ENCODE measurements around the gene CRELD2.

Gene CRELD2

GRCh38 chr22:49889071-49889470 is 29.4 kb upstream of the CRELD2 start:
- no peak for DNase-seq

- DNase-seq: no peak
These were observed 26.1 kb upstream of the CRELD2 start for GRCh38 chr22:49892226-49892899.

- no peak for DNase-seq
These were observed 25.4 kb upstream of the CRELD2 start for GRCh38 chr22:49893025-49893424.

GRCh38 chr22:49894322-49895054 is 23.9 kb upstream of the CRELD2 start:
- DNase-seq: no peak

GRCh38 chr22:49896201-49896600 is 22.2 kb upstream of the CRELD2 start:
- no peak for DNase-seq

GRCh38 chr22:49897015-49897684 is 21.3 kb upstream of the CRELD2 start:
- DNase-seq: no peak

- DNase-seq: no peak
These were observed 18.9 kb upstream of the CRELD2 start for GRCh38 chr22:49899530-49899929.

GRCh38 chr22:49900441-49901230 is 17.8 kb upstream of the CRELD2 start:
- DNase-seq: no peak

- no peak for DNase-seq
These were observed 17.0 kb upstream of the CRELD2 start for GRCh38 chr22:49901457-49901856.

GRCh38 chr22:49903322-49904039 is 15.0 kb upstream of the CRELD2 start:
- DNase-seq: no peak

GRCh38 chr22:49904040-49904369 is 14.4 kb upstream of the CRELD2 start:
- DNase-seq: no peak

- no peak for DNase-seq
These were observed 13.0 kb upstream of the CRELD2 start for GRCh38 chr22:49905465-49905864.

- DNase-seq: no peak
These were observed 12.2 kb upstream of the CRELD2 start for GRCh38 chr22:49906071-49906798.

GRCh38 chr22:49906799-49907290 is 11.6 kb upstream of the CRELD2 start:
- no peak for DNase-seq

GRCh38 chr22:49907807-49908206 is 10.6 kb upstream of the CRELD2 start:
- no peak for DNase-seq

- no peak for DNase-seq
These were observed 8.8 kb upstream of the CRELD2 start for GRCh38 chr22:49909476-49910205.

- DNase-seq: no peak
These were observed 7.9 kb upstream of the CRELD2 start for GRCh38 chr22:49910229-49911155.

GRCh38 chr22:49911881-49912625 is 6.4 kb upstream of the CRELD2 start:
- no peak for DNase-seq

- no peak for DNase-seq
These were observed 5.4 kb upstream of the CRELD2 start for GRCh38 chr22:49913026-49913425.

Data from activated CD4-positive, alpha-beta T cell treated with anti-CD3 and anti-CD28 coated beads for 1 hour (primary cell).